Esophagus squamous epithelium (tissue), 5 donors: Measurements from ENCODE around the gene CCDC43. TPM values are rescaled to one million over a fixed set of nuclear protein-coding genes. Genes with fewer than 3 reads are reported as not detected.
"Not testable (repeated sequence)": the region's sequence is repeated elsewhere in the genome, so short reads cannot be mapped to it uniquely, and the experiment has no call there.

Source experiments
- DNase-seq: peaks from one replicate; lab custom pipeline; 2025; lab: John Stamatoyannopoulos, UW
- H3K27ac ChIP-seq, 4 donors: fragments of 200-600 bp; sonication (generic); one replicate each; pipeline ENCODE4 v1.5.1; 2016 to 2019; ENCODE audit warnings: mild to moderate bottlenecking in 1 of 4
- H3K27me3 ChIP-seq, 4 donors: fragments of 200-600 bp; sonication (generic); 1 replicate in 3 of 4; 2 replicates in 1 of 4; pipeline versions ENCODE4 v1.5.1 to v1.6.0; 2017 to 2021; ENCODE audit warnings: antibody characterized with exemption in 1 of 4
- H3K36me3 ChIP-seq, 3 donors: fragments of 200-600 bp; sonication (generic); one replicate each; pipeline ENCODE4 v1.5.1; 2016 to 2019
- H3K4me1 ChIP-seq, 3 donors: fragments of 200-600 bp; sonication (generic); one replicate each; pipeline ENCODE4 v1.5.1; 2017 to 2019
- H3K4me3 ChIP-seq, 4 donors: fragments of 200-600 bp; sonication (generic); 1 replicate in 3 of 4; 2 replicates in 1 of 4; pipeline ENCODE4 v1.5.1; 2016 to 2019; ENCODE audit warnings: mild to moderate bottlenecking in 2 of 4, moderate library complexity in 1 of 4
- H3K9me3 ChIP-seq, 3 donors: fragments of 200-600 bp; sonication (generic); one replicate each; pipeline ENCODE4 v1.5.1; 2016 to 2019
- POLR2A ChIP-seq, 4 donors: fragments of 450-650 bp; IDR thresholded peaks; one replicate each; pipeline ENCODE4 v1.6.1; 2017; ENCODE audit warnings: antibody characterized with exemption in 4 of 4, mild to moderate bottlenecking in 4 of 4, moderate library complexity in 3 of 4
- WGBS, 2 donors: methylation state at CpG; one replicate each; pipeline ENCODE4 v1.1.5; 2018; 5-methylcytosine and 5-hydroxymethylcytosine counted together
- intact Hi-C: fragments of 100-400 bp; cut with DNase I; formaldehyde crosslinking; loops from one replicate; pipeline ENCODE4 v1.15.0; 2022
- total RNA-seq, 4 donors: library from RNA; depleted of rRNA; stranded (reverse); fragments of >200 nt; gene quantifications; one replicate each; pipeline ENCODE4 v1.1.0, GENCODE V29; 2016
- TF ChIP-seq, protein P1 (sequence below), 6 experiments: fragments of 450-650 bp in 4 of 6; fragments of 200-600 bp in 2 of 6; sonication (generic) in 2 of 6; IDR thresholded peaks; one replicate each; pipeline ENCODE4 v1.5.1; 2016 to 2019; ENCODE audit warnings: antibody characterized with exemption in 6 of 6, mild to moderate bottlenecking in 4 of 6, moderate library complexity in 4 of 6
- donor health status: DM: yes; HTN: yes; CAD: no.

CCDC43 gene
- total RNA-seq, 4 donors from 2014 or later = 10.2 to 23.0 (median 19.7) TPM

DNA sequence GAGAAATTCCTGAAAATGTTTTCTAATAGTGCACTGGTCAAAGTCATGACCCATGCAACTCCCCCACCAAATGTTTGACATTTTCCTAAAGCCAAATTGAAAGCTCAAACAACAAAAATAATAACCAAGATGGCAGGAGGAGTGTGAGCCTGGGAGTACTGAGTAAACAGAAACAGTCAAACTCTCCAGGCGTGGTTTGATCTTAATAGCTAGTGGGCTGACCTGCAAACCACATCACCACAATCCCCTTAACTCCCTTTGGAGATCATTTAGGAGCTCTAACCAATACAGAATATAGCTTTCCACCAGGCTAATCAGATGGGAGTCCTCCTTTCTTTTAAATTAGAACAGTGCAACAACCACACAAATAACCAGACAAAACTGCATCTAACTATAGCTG is 52.5 kb downstream of the CCDC43 start:
- 71 to 89% methylated on average over 1 of the region's 1 CpG for WGBS, 2 donors
- no peak overlapping the region for H3K27ac ChIP-seq
- H3K4me1 ChIP-seq = no peaks in the 10 kb centered on the region
- H3K4me3 ChIP-seq = no peak overlapping the region
- no peak for TF ChIP-seq POLR2A (IDR thresholded peaks at IDR 0.05)
- TF ChIP-seq, protein P1, sequence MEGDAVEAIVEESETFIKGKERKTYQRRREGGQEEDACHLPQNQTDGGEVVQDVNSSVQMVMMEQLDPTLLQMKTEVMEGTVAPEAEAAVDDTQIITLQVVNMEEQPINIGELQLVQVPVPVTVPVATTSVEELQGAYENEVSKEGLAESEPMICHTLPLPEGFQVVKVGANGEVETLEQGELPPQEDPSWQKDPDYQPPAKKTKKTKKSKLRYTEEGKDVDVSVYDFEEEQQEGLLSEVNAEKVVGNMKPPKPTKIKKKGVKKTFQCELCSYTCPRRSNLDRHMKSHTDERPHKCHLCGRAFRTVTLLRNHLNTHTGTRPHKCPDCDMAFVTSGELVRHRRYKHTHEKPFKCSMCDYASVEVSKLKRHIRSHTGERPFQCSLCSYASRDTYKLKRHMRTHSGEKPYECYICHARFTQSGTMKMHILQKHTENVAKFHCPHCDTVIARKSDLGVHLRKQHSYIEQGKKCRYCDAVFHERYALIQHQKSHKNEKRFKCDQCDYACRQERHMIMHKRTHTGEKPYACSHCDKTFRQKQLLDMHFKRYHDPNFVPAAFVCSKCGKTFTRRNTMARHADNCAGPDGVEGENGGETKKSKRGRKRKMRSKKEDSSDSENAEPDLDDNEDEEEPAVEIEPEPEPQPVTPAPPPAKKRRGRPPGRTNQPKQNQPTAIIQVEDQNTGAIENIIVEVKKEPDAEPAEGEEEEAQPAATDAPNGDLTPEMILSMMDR (IDR thresholded peaks at IDR 0.05) = no peak
- DNase-seq = no peak
- H3K27me3 ChIP-seq = peaks cover 0 to 17% (median 0%) of the 10 kb centered on the region in 4 donors
- H3K9me3 ChIP-seq = no peaks in the 10 kb centered on the region
- intact Hi-C loops = loop anchor here (5.0 kb wide), 1 partner anchor 105 kb away; no protein-coding TSS in a partner anchor
- H3K36me3 ChIP-seq = no peaks in the 10 kb centered on the region

DNA sequence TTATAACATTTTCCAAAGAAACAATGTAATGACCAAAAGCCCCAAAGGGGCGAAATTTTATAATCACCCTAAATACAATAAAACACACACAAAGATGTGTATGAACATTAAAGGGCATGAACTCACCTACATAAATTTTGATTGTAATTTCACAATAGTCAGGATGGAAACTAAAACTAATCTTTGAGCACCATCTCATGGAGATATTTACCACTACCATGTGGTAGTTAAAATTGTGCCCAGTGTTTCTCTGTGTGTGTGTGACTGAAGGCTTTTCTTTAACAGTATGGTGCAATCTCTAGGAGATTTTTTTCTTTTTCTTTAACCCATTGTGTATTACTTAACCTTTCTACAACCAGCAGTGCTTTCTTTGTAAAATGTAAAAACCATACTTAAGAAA is 53.0 kb downstream of the CCDC43 start:
- TF ChIP-seq POLR2A (IDR thresholded peaks at IDR 0.05) = no peak
- TF ChIP-seq, protein P1 (IDR thresholded peaks at IDR 0.05) = peak in 5 of 6 experiments; percentile 9 to 35 (median 27)
- 37 to 42% methylated on average over 1 of the region's 1 CpG for WGBS, 2 donors
- Histone ChIP-seq H3K36me3 (no peaks in the 10 kb centered on the region), H3K27me3 (peaks cover 0 to 17% (median 0%) of the 10 kb centered on the region in 4 donors), H3K4me3 (no peak overlapping the region), H3K27ac (no peak overlapping the region), H3K9me3 (no peaks in the 10 kb centered on the region), H3K4me1 (no peaks in the 10 kb centered on the region)
- intact Hi-C loops = loop anchor here (5.0 kb wide), 1 partner anchor 104 kb away; no protein-coding TSS in a partner anchor
- DNase-seq = no peak

DNA sequence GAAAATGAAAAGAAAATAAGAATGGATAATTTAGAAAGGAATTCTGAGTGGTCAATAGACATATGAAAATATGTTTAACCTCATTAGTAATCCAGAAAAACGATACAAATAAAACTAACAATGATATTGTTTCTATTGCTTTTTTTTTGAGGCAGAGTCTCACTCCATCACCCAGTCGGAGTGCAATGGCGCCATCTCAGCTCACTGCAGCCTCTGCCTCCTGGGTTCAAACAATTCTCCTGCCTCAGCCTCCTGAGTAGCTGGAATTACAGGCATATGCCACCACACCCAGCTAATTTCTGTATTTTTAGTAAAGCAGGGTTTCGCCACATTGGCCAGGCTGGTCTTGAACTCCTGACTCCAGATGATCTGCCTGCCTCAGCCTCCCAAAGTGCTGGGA is 55.2 kb downstream of the CCDC43 start:
- H3K27me3 ChIP-seq = peaks cover 0 to 13% (median 0%) of the 10 kb centered on the region in 4 donors
- H3K4me1 ChIP-seq, intact Hi-C loops, H3K4me3 ChIP-seq, H3K9me3 ChIP-seq, H3K27ac ChIP-seq, DNase-seq, H3K36me3 ChIP-seq: not testable (repeated sequence)
- 55 to 60% methylated on average over 4 of the region's 4 CpGs for WGBS, 2 donors

DNA sequence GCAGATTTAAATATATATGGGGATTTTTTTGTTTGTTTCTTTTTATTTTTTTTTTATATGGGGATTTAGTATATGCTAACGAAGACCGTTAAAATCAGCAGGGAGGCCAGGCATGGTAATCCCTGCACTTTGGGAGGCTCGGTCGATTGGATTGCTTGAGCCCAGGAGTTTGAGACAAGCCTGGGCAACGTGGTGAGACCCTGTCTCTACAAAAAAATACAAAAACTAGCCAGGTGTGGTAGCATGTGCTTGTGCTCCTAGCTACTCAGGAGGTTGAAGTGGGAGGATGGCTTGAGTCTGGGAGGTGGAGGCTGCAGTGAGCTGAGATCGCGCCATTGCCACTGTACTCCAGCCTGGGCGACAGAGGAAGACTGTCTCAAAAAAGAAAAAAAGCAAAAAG is 55.6 kb downstream of the CCDC43 start:
- no peaks in the 10 kb centered on the region for H3K36me3 ChIP-seq
- peaks cover 0 to 11% (median 0%) of the 10 kb centered on the region in 4 donors for H3K27me3 ChIP-seq
- TF ChIP-seq, protein P1 (IDR thresholded peaks at IDR 0.05) = no peak
- no peak for TF ChIP-seq POLR2A (IDR thresholded peaks at IDR 0.05)
- H3K4me1 ChIP-seq = no peaks in the 10 kb centered on the region
- intact Hi-C loops = no loop called here
- DNase-seq = no peak
- no peak overlapping the region for H3K27ac ChIP-seq
- 68 to 78% methylated on average over 8 of the region's 8 CpGs for WGBS, 2 donors
- no peaks in the 10 kb centered on the region for H3K9me3 ChIP-seq
- H3K4me3 ChIP-seq = no peak overlapping the region

DNA sequence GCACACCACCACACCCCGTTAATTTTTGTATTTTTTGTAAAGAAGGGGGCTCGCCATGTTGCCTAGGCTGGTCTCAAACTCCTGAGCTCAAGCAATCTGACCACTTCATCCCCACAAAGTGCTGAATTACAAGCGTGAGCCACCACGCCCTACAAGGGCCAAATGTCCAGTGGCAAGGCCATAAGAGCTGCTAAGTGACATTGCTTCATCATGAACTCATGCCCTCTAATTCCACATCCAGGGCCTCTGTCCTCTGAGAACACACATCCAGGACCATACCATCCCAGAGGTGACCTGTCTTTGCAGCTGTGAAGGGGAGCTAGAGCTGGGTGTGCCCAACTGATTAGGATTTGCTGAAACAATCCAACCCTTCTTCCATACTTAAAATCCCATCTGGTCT is 58.9 kb downstream of the CCDC43 start:
- intact Hi-C loops = no loop called here
- Histone ChIP-seq H3K27ac (no peak overlapping the region), H3K4me1 (peaks cover 0 to 11% (median 0%) of the 10 kb centered on the region in 3 donors), H3K9me3 (no peaks in the 10 kb centered on the region), H3K27me3 (peaks cover 0 to 7% (median 0%) of the 10 kb centered on the region in 4 donors), H3K4me3 (no peak overlapping the region), H3K36me3 (no peaks in the 10 kb centered on the region)
- WGBS, 2 donors = 85 to 91% methylated on average over 2 to 4 of the region's 4 CpGs
- no peak for TF ChIP-seq POLR2A (IDR thresholded peaks at IDR 0.05)
- TF ChIP-seq, protein P1 (IDR thresholded peaks at IDR 0.05) = no peak
- no peak for DNase-seq
